ENCODE results near the gene NDST1.

NDST1 gene

DNA sequence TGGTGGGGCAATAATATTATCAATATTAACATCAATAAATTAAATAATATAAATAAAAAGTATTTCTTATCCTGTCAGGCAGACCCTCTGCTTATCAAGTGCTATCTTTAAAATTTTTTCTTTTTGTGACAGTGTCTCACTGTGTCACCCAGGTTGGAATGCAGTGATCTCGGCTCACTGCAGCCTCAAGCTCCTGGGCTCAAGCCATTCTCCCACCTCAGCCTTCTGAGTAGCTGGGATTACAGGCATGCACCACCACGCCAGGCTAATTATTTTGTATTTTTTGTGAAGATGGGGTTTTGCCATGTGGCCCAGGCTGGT is 53.2 kb downstream of the NDST1 start:
- Histone ChIP-seq H3K9ac (ENCODE audit: low read depth in 1 of 2, low read length in 2 of 2) (no peak overlapping the region), H3K4me3 (ENCODE audit: low read length in 2 of 2) (no peak overlapping the region), H3K27me3 (ENCODE audit: control insufficient read depth in 2 of 2, insufficient read depth in 2 of 2, low read length in 2 of 2) (no peaks in the 10 kb centered on the region), H3K36me3 (ENCODE audit: control insufficient read depth in 2 of 2, insufficient read depth in 2 of 2, low read length in 2 of 2) (peaks cover 0 to 6% of the 10 kb centered on the region in 2 donors), H3K27ac (ENCODE audit: low read depth in 2 of 2, low read length in 2 of 2) (no peak overlapping the region), H3K9me3 (ENCODE audit: control insufficient read depth in 2 of 2, low read length in 2 of 2) (no peaks in the 10 kb centered on the region), H3K4me1 (ENCODE audit: control insufficient read depth in 2 of 2, insufficient read depth in 2 of 2, low read length in 2 of 2) (peaks cover 0 to 7% of the 10 kb centered on the region in 2 donors)

DNA sequence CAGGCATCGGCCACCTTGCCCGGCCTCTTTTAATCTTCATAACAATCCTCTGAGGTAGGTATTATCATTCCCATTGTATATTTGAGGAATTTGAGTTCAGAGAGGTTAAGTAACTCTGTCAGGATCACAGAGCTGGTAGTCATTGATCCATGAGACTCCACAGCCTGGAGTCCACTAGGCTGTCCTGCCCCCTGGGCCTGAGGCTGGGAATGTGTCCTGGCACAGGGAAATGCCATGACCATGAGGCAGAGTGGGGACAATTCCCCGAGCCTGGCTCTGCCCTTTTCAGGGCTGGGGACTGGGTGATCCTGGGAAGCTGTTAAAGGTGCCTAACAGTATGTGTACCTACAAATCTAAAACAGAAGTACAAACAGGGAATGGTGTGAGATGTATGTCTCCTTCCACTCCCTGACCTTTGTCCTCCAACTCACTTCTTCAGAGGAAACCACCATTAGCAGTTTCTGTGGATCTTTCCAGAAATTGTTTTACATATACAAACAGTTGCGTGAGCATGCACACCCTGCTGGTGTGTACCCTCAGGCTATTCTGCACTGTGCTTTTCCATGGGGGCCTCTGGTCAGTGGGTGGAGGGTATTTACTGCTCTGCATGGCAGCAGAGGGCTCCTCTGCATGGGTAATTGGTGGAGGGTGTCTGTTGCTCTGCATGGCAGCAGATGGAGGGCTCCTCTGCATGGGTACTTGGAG is 53.8 kb downstream of the NDST1 start:
- Histone ChIP-seq H3K27ac (ENCODE audit: low read depth in 2 of 2, low read length in 2 of 2) (no peak overlapping the region), H3K9ac (ENCODE audit: low read depth in 1 of 2, low read length in 2 of 2) (no peak overlapping the region), H3K4me3 (ENCODE audit: low read length in 2 of 2) (no peak overlapping the region), H3K36me3 (ENCODE audit: control insufficient read depth in 2 of 2, insufficient read depth in 2 of 2, low read length in 2 of 2) (no peaks in the 10 kb centered on the region), H3K9me3 (ENCODE audit: control insufficient read depth in 2 of 2, low read length in 2 of 2) (no peaks in the 10 kb centered on the region), H3K27me3 (ENCODE audit: control insufficient read depth in 2 of 2, insufficient read depth in 2 of 2, low read length in 2 of 2) (no peaks in the 10 kb centered on the region), H3K4me1 (ENCODE audit: control insufficient read depth in 2 of 2, insufficient read depth in 2 of 2, low read length in 2 of 2) (peaks cover 0 to 7% of the 10 kb centered on the region in 2 donors)

DNA sequence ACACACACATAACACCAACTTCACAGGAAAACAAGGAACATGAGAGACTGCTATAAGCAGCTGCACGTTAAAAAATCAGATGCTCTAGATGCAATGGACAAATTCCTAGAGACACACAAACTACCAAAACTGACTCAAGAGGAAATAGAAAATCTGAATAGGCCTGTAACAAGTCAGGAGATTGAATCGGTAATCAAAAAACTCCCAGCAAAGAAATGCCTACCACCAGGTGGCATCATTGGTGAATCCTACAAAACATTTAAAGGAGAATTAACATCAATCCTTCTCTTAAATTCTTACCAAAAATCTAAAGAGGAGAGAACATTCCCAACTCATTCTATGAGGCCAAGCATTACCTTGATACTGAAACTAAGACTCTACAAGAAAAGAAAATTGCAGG is 54.9 kb downstream of the NDST1 start:
- H3K4me1 ChIP-seq (ENCODE audit: control insufficient read depth in 2 of 2, insufficient read depth in 2 of 2, low read length in 2 of 2): peaks cover 0 to 7% of the 10 kb centered on the region in 2 donors
- H3K9me3 ChIP-seq (ENCODE audit: control insufficient read depth in 2 of 2, low read length in 2 of 2): no peaks in the 10 kb centered on the region
- no peak overlapping the region for H3K9ac ChIP-seq (ENCODE audit: low read depth in 1 of 2, low read length in 2 of 2)
- no peak overlapping the region for H3K27ac ChIP-seq (ENCODE audit: low read depth in 2 of 2, low read length in 2 of 2)
- no peaks in the 10 kb centered on the region for H3K36me3 ChIP-seq (ENCODE audit: control insufficient read depth in 2 of 2, insufficient read depth in 2 of 2, low read length in 2 of 2)
- no peak overlapping the region for H3K4me3 ChIP-seq (ENCODE audit: low read length in 2 of 2)
- H3K27me3 ChIP-seq (ENCODE audit: control insufficient read depth in 2 of 2, insufficient read depth in 2 of 2, low read length in 2 of 2): no peaks in the 10 kb centered on the region

DNA sequence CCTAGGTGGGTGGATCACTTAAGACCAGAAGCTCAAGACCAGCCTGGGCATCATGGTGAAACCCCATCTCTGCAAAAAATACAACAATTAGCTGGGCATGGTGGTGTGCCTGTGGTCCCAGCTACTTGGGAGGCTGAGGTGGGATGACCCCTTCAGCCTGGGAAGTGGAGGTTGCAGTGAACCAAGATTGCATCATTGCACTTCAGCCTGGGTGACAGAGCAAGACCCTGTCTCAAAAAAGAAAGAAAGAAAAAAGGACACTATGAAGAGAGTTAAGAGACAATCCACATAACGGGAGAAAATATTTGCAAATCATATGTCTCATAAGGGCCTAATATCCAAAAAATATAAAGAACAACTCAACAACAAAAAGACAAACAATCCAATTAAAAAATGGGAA is 57.9 kb downstream of the NDST1 start:
- Histone ChIP-seq H3K27me3 (ENCODE audit: control insufficient read depth in 2 of 2, insufficient read depth in 2 of 2, low read length in 2 of 2) (no peaks in the 10 kb centered on the region), H3K4me1 (ENCODE audit: control insufficient read depth in 2 of 2, insufficient read depth in 2 of 2, low read length in 2 of 2) (peaks cover 0 to 7% of the 10 kb centered on the region in 2 donors), H3K36me3 (ENCODE audit: control insufficient read depth in 2 of 2, insufficient read depth in 2 of 2, low read length in 2 of 2) (no peaks in the 10 kb centered on the region), H3K4me3 (ENCODE audit: low read length in 2 of 2) (no peak overlapping the region), H3K9ac (ENCODE audit: low read depth in 1 of 2, low read length in 2 of 2) (no peak overlapping the region), H3K9me3 (ENCODE audit: control insufficient read depth in 2 of 2, low read length in 2 of 2) (no peaks in the 10 kb centered on the region), H3K27ac (ENCODE audit: low read depth in 2 of 2, low read length in 2 of 2) (no peak overlapping the region)

DNA sequence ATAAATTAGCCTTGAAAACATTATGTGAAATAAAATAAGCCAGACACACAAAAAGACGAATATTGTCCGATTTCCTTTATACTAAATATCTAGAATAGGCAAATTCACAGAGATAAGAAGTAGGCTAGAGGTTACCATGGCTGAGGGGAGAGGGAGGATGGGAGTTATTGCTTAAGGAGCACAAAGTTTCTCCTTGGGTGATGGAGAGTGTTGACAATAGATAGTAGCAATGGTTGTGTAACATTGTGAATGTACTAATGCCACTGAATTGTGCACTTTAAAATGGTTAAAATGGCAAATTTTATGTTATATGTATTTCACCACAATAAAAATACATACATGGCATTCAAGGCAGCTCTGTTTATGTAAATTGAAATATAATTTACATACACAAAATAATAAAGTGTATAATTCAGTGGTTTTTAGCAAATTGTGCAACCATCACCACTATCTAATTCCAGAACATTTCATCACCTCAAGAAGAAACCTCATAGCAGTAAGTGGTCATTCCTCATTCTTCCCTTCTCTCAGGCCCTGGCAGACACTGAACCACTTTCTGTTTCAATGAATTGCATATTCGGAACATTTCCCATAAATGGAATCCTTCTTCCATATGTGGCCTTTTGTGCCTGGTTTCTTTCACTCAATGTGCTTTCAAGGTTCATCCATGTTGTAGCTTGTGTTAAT is 59.2 kb downstream of the NDST1 start:
- no peak overlapping the region for H3K27ac ChIP-seq (ENCODE audit: low read depth in 2 of 2, low read length in 2 of 2)
- no peaks in the 10 kb centered on the region for H3K9me3 ChIP-seq (ENCODE audit: control insufficient read depth in 2 of 2, low read length in 2 of 2)
- no peaks in the 10 kb centered on the region for H3K27me3 ChIP-seq (ENCODE audit: control insufficient read depth in 2 of 2, insufficient read depth in 2 of 2, low read length in 2 of 2)
- no peak overlapping the region for H3K4me3 ChIP-seq (ENCODE audit: low read length in 2 of 2)
- no peaks in the 10 kb centered on the region for H3K4me1 ChIP-seq (ENCODE audit: control insufficient read depth in 2 of 2, insufficient read depth in 2 of 2, low read length in 2 of 2)
- H3K9ac ChIP-seq (ENCODE audit: low read depth in 1 of 2, low read length in 2 of 2): no peak overlapping the region
- H3K36me3 ChIP-seq (ENCODE audit: control insufficient read depth in 2 of 2, insufficient read depth in 2 of 2, low read length in 2 of 2): no peaks in the 10 kb centered on the region

DNA sequence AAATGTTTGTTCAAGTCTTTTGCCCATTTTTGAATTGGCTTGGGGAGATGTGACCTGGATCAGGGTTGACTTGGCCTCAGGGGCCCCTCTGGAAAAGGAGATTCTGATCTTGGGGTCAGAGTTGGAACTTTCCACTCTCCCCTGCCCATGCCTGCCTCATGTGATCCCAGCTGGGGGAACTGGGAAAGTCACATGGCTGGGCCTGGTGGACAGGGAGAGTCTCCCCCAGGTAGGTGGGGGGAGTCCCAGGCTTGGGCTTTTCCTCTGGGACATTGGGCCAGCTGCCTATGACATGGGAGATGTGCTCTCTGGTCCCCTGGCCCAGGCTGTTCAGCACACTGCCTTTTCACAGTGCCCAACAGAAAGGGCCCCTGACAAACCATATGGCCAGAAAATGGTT is 60.7 kb downstream of the NDST1 start:
- Histone ChIP-seq H3K4me1 (ENCODE audit: control insufficient read depth in 2 of 2, insufficient read depth in 2 of 2, low read length in 2 of 2) (no peaks in the 10 kb centered on the region), H3K9ac (ENCODE audit: low read depth in 1 of 2, low read length in 2 of 2) (no peak overlapping the region), H3K27ac (ENCODE audit: low read depth in 2 of 2, low read length in 2 of 2) (no peak overlapping the region), H3K9me3 (ENCODE audit: control insufficient read depth in 2 of 2, low read length in 2 of 2) (no peaks in the 10 kb centered on the region), H3K27me3 (ENCODE audit: control insufficient read depth in 2 of 2, insufficient read depth in 2 of 2, low read length in 2 of 2) (no peaks in the 10 kb centered on the region), H3K36me3 (ENCODE audit: control insufficient read depth in 2 of 2, insufficient read depth in 2 of 2, low read length in 2 of 2) (no peaks in the 10 kb centered on the region), H3K4me3 (ENCODE audit: low read length in 2 of 2) (no peak overlapping the region)

DNA sequence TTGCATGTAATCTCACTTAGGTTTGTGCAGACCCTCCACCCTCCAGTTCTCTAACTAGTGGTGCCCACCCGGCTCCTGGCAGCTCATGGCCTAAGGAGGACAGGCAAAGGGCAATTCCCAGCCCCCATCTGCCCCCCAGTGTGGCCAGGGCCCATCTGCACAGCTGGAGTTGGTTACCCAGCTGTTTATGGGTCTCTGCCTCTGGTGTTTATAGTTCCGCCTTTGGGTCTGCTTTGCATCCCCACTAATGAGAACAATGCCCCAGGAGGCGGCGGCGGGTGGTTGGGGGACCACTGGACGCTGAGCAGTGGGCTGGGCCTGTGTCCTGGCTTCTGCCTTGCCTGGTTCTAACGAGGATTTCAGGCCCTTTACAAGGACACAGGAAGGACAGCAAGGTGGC is 62.4 kb downstream of the NDST1 start:
- H3K36me3 ChIP-seq (ENCODE audit: control insufficient read depth in 2 of 2, insufficient read depth in 2 of 2, low read length in 2 of 2): no peaks in the 10 kb centered on the region
- H3K27me3 ChIP-seq (ENCODE audit: control insufficient read depth in 2 of 2, insufficient read depth in 2 of 2, low read length in 2 of 2): no peaks in the 10 kb centered on the region
- peaks cover 0 to 6% of the 10 kb centered on the region in 2 donors for H3K4me1 ChIP-seq (ENCODE audit: control insufficient read depth in 2 of 2, insufficient read depth in 2 of 2, low read length in 2 of 2)
- H3K4me3 ChIP-seq (ENCODE audit: low read length in 2 of 2): no peak overlapping the region
- no peaks in the 10 kb centered on the region for H3K9me3 ChIP-seq (ENCODE audit: control insufficient read depth in 2 of 2, low read length in 2 of 2)
- H3K9ac ChIP-seq (ENCODE audit: low read depth in 1 of 2, low read length in 2 of 2): no peak overlapping the region
- H3K27ac ChIP-seq (ENCODE audit: low read depth in 2 of 2, low read length in 2 of 2): no peak overlapping the region

DNA sequence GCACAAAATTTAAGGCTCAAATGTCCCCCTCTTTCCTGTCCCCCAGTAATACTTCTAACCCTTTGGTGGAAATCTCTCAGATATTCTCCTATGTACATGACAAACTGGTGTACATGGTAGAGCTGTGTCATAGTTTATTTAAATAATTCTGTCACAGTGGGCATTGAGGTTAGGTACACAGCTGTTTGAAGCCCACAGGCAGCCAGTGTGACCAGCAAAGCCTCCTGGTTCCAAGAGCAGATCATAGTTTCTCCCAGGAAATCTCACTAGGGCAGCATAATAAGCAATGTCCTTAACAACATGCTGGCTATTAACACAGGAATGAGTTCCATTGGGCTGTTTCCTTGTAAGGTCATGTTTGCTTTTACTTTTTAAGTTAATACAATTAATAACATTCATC is 63.9 kb downstream of the NDST1 start:
- Histone ChIP-seq H3K4me3 (ENCODE audit: low read length in 2 of 2) (no peak overlapping the region), H3K9ac (ENCODE audit: low read depth in 1 of 2, low read length in 2 of 2) (no peak overlapping the region), H3K4me1 (ENCODE audit: control insufficient read depth in 2 of 2, insufficient read depth in 2 of 2, low read length in 2 of 2) (peaks cover 0 to 11% of the 10 kb centered on the region in 2 donors), H3K27me3 (ENCODE audit: control insufficient read depth in 2 of 2, insufficient read depth in 2 of 2, low read length in 2 of 2) (no peaks in the 10 kb centered on the region), H3K36me3 (ENCODE audit: control insufficient read depth in 2 of 2, insufficient read depth in 2 of 2, low read length in 2 of 2) (no peaks in the 10 kb centered on the region), H3K9me3 (ENCODE audit: control insufficient read depth in 2 of 2, low read length in 2 of 2) (no peaks in the 10 kb centered on the region), H3K27ac (ENCODE audit: low read depth in 2 of 2, low read length in 2 of 2) (no peak overlapping the region)

DNA sequence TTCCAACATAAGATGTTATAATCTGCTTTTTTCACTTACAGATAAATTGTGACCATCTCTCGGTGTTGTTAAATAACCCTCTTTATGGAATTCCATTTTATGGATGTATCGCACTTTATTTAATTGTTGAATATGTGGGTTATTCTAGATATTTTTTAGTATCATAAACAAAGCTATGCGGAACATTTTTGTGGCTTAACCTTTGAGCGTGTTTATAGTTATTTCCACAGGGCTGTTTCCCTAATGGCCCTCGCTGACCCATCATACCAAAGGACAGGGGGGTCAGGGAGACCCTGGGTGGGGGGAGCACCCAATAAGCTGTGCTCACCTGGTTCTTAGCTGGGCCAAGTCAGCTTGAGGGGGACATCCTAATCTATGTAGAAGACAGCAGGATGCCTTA is 65.3 kb downstream of the NDST1 start:
- H3K27ac ChIP-seq (ENCODE audit: low read depth in 2 of 2, low read length in 2 of 2): no peak overlapping the region
- peaks cover 0 to 11% of the 10 kb centered on the region in 2 donors for H3K4me1 ChIP-seq (ENCODE audit: control insufficient read depth in 2 of 2, insufficient read depth in 2 of 2, low read length in 2 of 2)
- no peaks in the 10 kb centered on the region for H3K36me3 ChIP-seq (ENCODE audit: control insufficient read depth in 2 of 2, insufficient read depth in 2 of 2, low read length in 2 of 2)
- no peaks in the 10 kb centered on the region for H3K27me3 ChIP-seq (ENCODE audit: control insufficient read depth in 2 of 2, insufficient read depth in 2 of 2, low read length in 2 of 2)
- no peaks in the 10 kb centered on the region for H3K9me3 ChIP-seq (ENCODE audit: control insufficient read depth in 2 of 2, low read length in 2 of 2)
- no peak overlapping the region for H3K4me3 ChIP-seq (ENCODE audit: low read length in 2 of 2)
- H3K9ac ChIP-seq (ENCODE audit: low read depth in 1 of 2, low read length in 2 of 2): no peak overlapping the region

DNA sequence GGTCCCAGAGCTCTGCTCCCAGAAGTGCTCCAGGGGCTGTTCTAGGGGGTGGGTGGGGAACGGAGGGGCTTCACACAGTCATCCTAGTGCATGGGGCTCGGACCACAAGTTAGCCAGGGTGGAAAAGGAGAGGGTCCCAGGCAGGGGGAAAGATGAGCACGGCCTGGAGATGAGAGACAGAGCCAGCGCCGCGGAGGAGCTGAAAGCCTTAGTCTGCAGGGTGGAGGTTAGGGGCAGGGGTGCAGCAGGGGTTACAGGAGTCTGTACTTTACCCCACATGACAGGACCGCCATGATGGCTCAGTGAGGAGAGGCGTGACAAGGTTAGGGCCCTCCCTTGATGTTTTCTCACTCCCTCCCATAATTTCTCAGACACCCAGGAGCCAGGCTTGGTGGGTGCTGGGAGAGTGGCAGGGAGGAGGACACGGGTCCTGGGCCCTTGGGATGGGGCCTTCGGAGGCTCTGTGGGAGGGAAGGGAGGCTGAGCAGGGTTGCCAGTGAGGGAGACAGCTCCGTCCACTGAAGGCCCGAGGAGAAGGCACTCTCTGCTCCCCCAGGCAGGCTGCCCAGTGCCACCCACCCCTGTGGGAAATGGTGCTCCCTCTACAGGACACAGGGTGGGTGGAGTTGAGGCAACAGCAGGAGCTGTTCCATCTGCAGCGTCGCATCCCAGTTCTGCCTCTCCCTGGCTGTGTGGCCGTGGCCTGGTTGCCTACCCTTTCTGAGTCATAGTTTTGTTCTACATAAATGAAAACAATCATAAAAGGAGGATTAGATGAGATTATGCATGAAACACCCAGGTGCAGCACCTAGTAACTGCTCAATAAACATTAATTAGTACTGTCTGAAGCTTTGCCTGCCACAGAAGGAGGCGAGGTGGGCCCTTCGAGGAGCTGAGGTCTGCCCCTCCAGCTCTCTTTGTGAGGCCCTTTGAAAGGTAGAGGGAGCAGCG is 66.2 kb downstream of the NDST1 start:
- no peak overlapping the region for H3K9ac ChIP-seq (ENCODE audit: low read depth in 1 of 2, low read length in 2 of 2)
- peaks cover under 1 to 15% of the 10 kb centered on the region in 2 donors for H3K4me1 ChIP-seq (ENCODE audit: control insufficient read depth in 2 of 2, insufficient read depth in 2 of 2, low read length in 2 of 2)

More for the DNA sequence above, 66.2 kb downstream of the NDST1 start:
- H3K4me3 ChIP-seq (ENCODE audit: low read length in 2 of 2): no peak overlapping the region
- H3K27ac ChIP-seq (ENCODE audit: low read depth in 2 of 2, low read length in 2 of 2): no peak overlapping the region
- H3K36me3 ChIP-seq (ENCODE audit: control insufficient read depth in 2 of 2, insufficient read depth in 2 of 2, low read length in 2 of 2): no peaks in the 10 kb centered on the region
- H3K9me3 ChIP-seq (ENCODE audit: control insufficient read depth in 2 of 2, low read length in 2 of 2): no peaks in the 10 kb centered on the region
- no peaks in the 10 kb centered on the region for H3K27me3 ChIP-seq (ENCODE audit: control insufficient read depth in 2 of 2, insufficient read depth in 2 of 2, low read length in 2 of 2)
